Mesendoderm (in vitro differentiated cells): Measurements from ENCODE around the gene ASXL3.

Experiments
- DNase-seq: peaks from one replicate; pipeline ENCODE4 v3.0.0; 2013
- H2AK5ac ChIP-seq: 2 replicates; pipeline ENCODE4 v1.6.1; 2013; ENCODE audit warnings: low read length, inconsistent platforms
- H2BK120ac ChIP-seq: 2 replicates; pipeline ENCODE4 v1.6.1; 2013; ENCODE audit warnings: low read depth, mild to moderate bottlenecking, low read length, moderate library complexity, mixed read lengths
- H2BK15ac ChIP-seq: replicated peaks from 2 replicates; pipeline ENCODE4 v1.6.1; 2013; ENCODE audit warnings: low read depth, mild to moderate bottlenecking, moderate library complexity
- H2BK5ac ChIP-seq: 2 replicates; pipeline ENCODE4 v1.6.1; 2013; ENCODE audit warnings: low read length, inconsistent platforms
- H3K18ac ChIP-seq: 2 replicates; pipeline ENCODE4 v1.6.1; 2013; ENCODE audit warnings: mild to moderate bottlenecking, low read length, mixed read lengths
- H3K23ac ChIP-seq: one replicate; pipeline ENCODE4 v1.6.1; 2013; ENCODE audit warnings: low read length
- H3K27ac ChIP-seq: 2 replicates; pipeline ENCODE4 v1.5.1; 2013; ENCODE audit warnings: low read depth, mild to moderate bottlenecking, inconsistent platforms, low read length, moderate library complexity
- H3K27me3 ChIP-seq: 2 replicates; pipeline ENCODE4 v1.6.1; 2013; ENCODE audit warnings: low read length, control low read depth, mild to moderate bottlenecking, inconsistent platforms; ENCODE audit not compliant: insufficient read depth, poor library complexity
- H3K36me3 ChIP-seq: 2 replicates; pipeline ENCODE4 v1.6.1; 2013; ENCODE audit warnings: low read length, inconsistent platforms; ENCODE audit not compliant: control insufficient read depth, insufficient read depth
- H3K4ac ChIP-seq: one replicate; pipeline ENCODE4 v1.6.1; 2013; ENCODE audit warnings: low read depth, mild to moderate bottlenecking, low read length, moderate library complexity
- H3K4me1 ChIP-seq: 2 replicates; pipeline ENCODE4 v1.6.1; 2013; ENCODE audit warnings: low read depth, low read length, inconsistent platforms; ENCODE audit not compliant: control insufficient read depth
- H3K4me2 ChIP-seq: 2 replicates; pipeline ENCODE4 v1.6.1; 2013; ENCODE audit warnings: low read length
- H3K4me3 ChIP-seq: 2 replicates; pipeline ENCODE4 v1.5.1; 2013; ENCODE audit warnings: mild to moderate bottlenecking, low read length
- H3K56ac ChIP-seq: one replicate; pipeline ENCODE4 v1.6.1; 2013; ENCODE audit warnings: low read length
- H3K79me1 ChIP-seq: 2 replicates; pipeline ENCODE4 v1.6.1; 2013; ENCODE audit warnings: low read length, inconsistent platforms
- H3K79me2 ChIP-seq: 2 replicates; pipeline ENCODE4 v1.6.1; 2013; ENCODE audit warnings: mild to moderate bottlenecking, low read length; ENCODE audit not compliant: control insufficient read depth, insufficient read depth
- H3K9ac ChIP-seq: 2 replicates; pipeline ENCODE4 v1.6.1; 2013; ENCODE audit warnings: low read length, inconsistent platforms
- H4K5ac ChIP-seq: one replicate; pipeline ENCODE4 v1.6.1; 2013; ENCODE audit warnings: low read length
- H4K8ac ChIP-seq: one replicate; pipeline ENCODE4 v1.6.1; 2013; ENCODE audit warnings: low read depth, mild to moderate bottlenecking, control low read depth, low read length, moderate library complexity
- WGBS: extraction: QIAGEN DNeasy Blood & Tissue Kit; methylation state at CpG from one replicate; pipeline ENCODE4 v1.1.7; 2013; ENCODE audit warnings: low lambda C conversion rate, missing lambda C conversion rate; ENCODE audit not compliant: insufficient coverage; ENCODE audit errors: extremely low coverage; 5-methylcytosine and 5-hydroxymethylcytosine counted together

The ASXL3 gene

GRCh38 chr18:33584548-33585430 lies 6.8 kb downstream of the ASXL3 start:
- Histone ChIP-seq H3K56ac (no peak overlapping the region), H3K4me1 (no peaks in the 10 kb centered on the region), H3K36me3 (no peaks in the 10 kb centered on the region), H3K4me2 (no peak overlapping the region), H2BK120ac (no peak overlapping the region), H3K27ac (no peak overlapping the region), H3K27me3 (no peaks in the 10 kb centered on the region), H2BK5ac (no peak overlapping the region), H3K18ac (no peak overlapping the region), H3K79me1 (no peaks in the 10 kb centered on the region), H3K79me2 (no peaks in the 10 kb centered on the region), H3K4me3 (no peak overlapping the region), H2BK15ac (no peak overlapping the region), H4K8ac (no peak overlapping the region), H2AK5ac (no peak overlapping the region), H3K4ac (no peak overlapping the region), H3K9ac (no peak overlapping the region), H4K5ac (no peak overlapping the region), H3K23ac (no peak overlapping the region)
- DNase-seq = peak; percentile 11
- WGBS = no CpG with 5 or more reads among the region's 3 CpGs

- Histone ChIP-seq H3K4me3 (no peak overlapping the region), H3K79me2 (no peaks in the 10 kb centered on the region), H3K4ac (no peak overlapping the region), H3K27me3 (no peaks in the 10 kb centered on the region), H2AK5ac (no peak overlapping the region), H3K27ac (no peak overlapping the region), H3K79me1 (no peaks in the 10 kb centered on the region), H3K36me3 (no peaks in the 10 kb centered on the region), H2BK5ac (no peak overlapping the region), H4K5ac (no peak overlapping the region), H3K9ac (no peak overlapping the region), H3K4me2 (no peak overlapping the region), H3K18ac (no peak overlapping the region), H2BK15ac (no peak overlapping the region), H3K56ac (no peak overlapping the region), H4K8ac (no peak overlapping the region), H3K23ac (no peak overlapping the region), H2BK120ac (no peak overlapping the region), H3K4me1 (no peaks in the 10 kb centered on the region)
- no peak for DNase-seq
- WGBS = no CpG with 5 or more reads among the region's 3 CpGs
Observed at GRCh38 chr18:33585431-33585775, 7.4 kb downstream of the ASXL3 start.

GRCh38 chr18:33588361-33588760 lies 10.3 kb downstream of the ASXL3 start:
- no CpG with 5 or more reads among the region's 2 CpGs for WGBS
- Histone ChIP-seq H4K5ac (no peak overlapping the region), H2BK120ac (no peak overlapping the region)

GRCh38 chr18:33593261-33593660 lies 15.2 kb downstream of the ASXL3 start:
- H3K79me1 ChIP-seq = no peaks in the 10 kb centered on the region

More at GRCh38 chr18:33588361-33588760, 10.3 kb downstream of the ASXL3 start:
- no peaks in the 10 kb centered on the region for H3K79me1 ChIP-seq
- no peaks in the 10 kb centered on the region for H3K79me2 ChIP-seq
- no peaks in the 10 kb centered on the region for H3K36me3 ChIP-seq
- no peaks in the 10 kb centered on the region for H3K27me3 ChIP-seq
- H3K27ac ChIP-seq = no peak overlapping the region
- no peak overlapping the region for H3K56ac ChIP-seq
- H3K18ac ChIP-seq = no peak overlapping the region
- no peak overlapping the region for H3K4me2 ChIP-seq
- DNase-seq = no peak
- no peak overlapping the region for H3K4ac ChIP-seq
- no peak overlapping the region for H3K9ac ChIP-seq
- H2AK5ac ChIP-seq = no peak overlapping the region
- H3K4me1 ChIP-seq = no peaks in the 10 kb centered on the region
- H2BK5ac ChIP-seq = no peak overlapping the region
- no peak overlapping the region for H3K4me3 ChIP-seq
- no peak overlapping the region for H2BK15ac ChIP-seq
- no peak overlapping the region for H4K8ac ChIP-seq
- no peak overlapping the region for H3K23ac ChIP-seq

GRCh38 chr18:33594799-33595198 lies 16.8 kb downstream of the ASXL3 start:
- H3K4ac ChIP-seq = no peak overlapping the region
- H3K9ac ChIP-seq = no peak overlapping the region
- no peak overlapping the region for H3K23ac ChIP-seq
- H3K4me1 ChIP-seq = no peaks in the 10 kb centered on the region
- H3K36me3 ChIP-seq = no peaks in the 10 kb centered on the region
- no peaks in the 10 kb centered on the region for H3K79me1 ChIP-seq
- H2BK120ac ChIP-seq = no peak overlapping the region
- H3K27ac ChIP-seq = no peak overlapping the region
- H3K4me2 ChIP-seq = no peak overlapping the region
- H3K56ac ChIP-seq = no peak overlapping the region
- no peak for DNase-seq
- WGBS = no CpG with 5 or more reads among the region's 1 CpG
- H2BK15ac ChIP-seq = no peak overlapping the region
- no peak overlapping the region for H3K18ac ChIP-seq
- H4K5ac ChIP-seq = no peak overlapping the region
- H3K27me3 ChIP-seq = no peaks in the 10 kb centered on the region
- H3K79me2 ChIP-seq = no peaks in the 10 kb centered on the region
- H3K4me3 ChIP-seq = no peak overlapping the region
- H2BK5ac ChIP-seq = no peak overlapping the region
- no peak overlapping the region for H2AK5ac ChIP-seq
- H4K8ac ChIP-seq = no peak overlapping the region

More at GRCh38 chr18:33593261-33593660, 15.2 kb downstream of the ASXL3 start:
- no peak overlapping the region for H2BK5ac ChIP-seq
- H3K27ac ChIP-seq = no peak overlapping the region
- H4K8ac ChIP-seq = no peak overlapping the region
- H3K23ac ChIP-seq = no peak overlapping the region
- DNase-seq = no peak
- H2BK15ac ChIP-seq = no peak overlapping the region
- H3K4ac ChIP-seq = no peak overlapping the region
- no peak overlapping the region for H2AK5ac ChIP-seq
- no peak overlapping the region for H3K9ac ChIP-seq
- H3K18ac ChIP-seq = no peak overlapping the region
- H3K79me2 ChIP-seq = no peaks in the 10 kb centered on the region
- no peaks in the 10 kb centered on the region for H3K27me3 ChIP-seq
- no peak overlapping the region for H4K5ac ChIP-seq
- no peak overlapping the region for H3K56ac ChIP-seq
- no peak overlapping the region for H3K4me2 ChIP-seq
- H2BK120ac ChIP-seq = no peak overlapping the region
- WGBS = no CpG with 5 or more reads among the region's 5 CpGs
- no peaks in the 10 kb centered on the region for H3K36me3 ChIP-seq
- no peaks in the 10 kb centered on the region for H3K4me1 ChIP-seq
- H3K4me3 ChIP-seq = no peak overlapping the region
